A549 treated with dexamethasone at 1 μM for 4 hours (cell line): ENCODE measurements around the gene CCDC78. TPM values are rescaled to one million over a fixed set of nuclear protein-coding genes. Genes with fewer than 3 reads are reported as not detected.

Experiments used
- total RNA-seq: library from RNA; stranded (reverse); fragments of 200-300 nt; extraction: Qiagen RNA extraction; gene quantifications from 5 replicates; pipeline ENCODE4 v1.2.3, GENCODE V29; 2022

The CCDC78 gene
- total RNA-seq: 2.9 to 6.2 TPM (median 4.9 TPM) in 5 replicates

GRCh38 chr16:726438-727290 lies at the start of gene CCDC78, which contains the start of gene HAGHL:
Gene CCDC78, minus strand, starts transcription at chr16:726443. Its CDS starts 76 bp downstream, at chr16:726367.
Gene HAGHL, plus strand, starts transcription at chr16:727106. Its CDS starts 404 bp downstream, at chr16:727510.

GRCh38 chr16:760545-761343 lies 34.5 kb upstream of the CCDC78 start, which contains the start of gene MSLN:
Gene MSLN, plus strand, starts transcription at chr16:760734. Its CDS starts 1,947 bp downstream, at chr16:762681.

GRCh38 chr16:740764-741505 lies 14.7 kb upstream of the CCDC78 start, which contains the start of gene CIAO3:
Gene CIAO3, minus strand, starts transcription at chr16:740997. Its CDS starts 12 bp downstream, at chr16:740985.

GRCh38 chr16:720990-721764 lies 5.1 kb downstream of the CCDC78 start, which contains the start of gene ANTKMT:
Gene ANTKMT, plus strand, starts transcription at chr16:721146. Its CDS starts 129 bp downstream, at chr16:721275.

GRCh38 chr16:714558-715476 lies 11.4 kb downstream of the CCDC78 start, which contains the start of gene METRN:
Gene METRN, plus strand, starts transcription at chr16:715118. Its CDS starts 172 bp downstream, at chr16:715290.

GRCh38 chr16:705431-706188 lies 20.6 kb downstream of the CCDC78 start, which contains the start of gene FBXL16:
Gene FBXL16, minus strand, starts transcription at chr16:705801. Its CDS starts 8,396 bp downstream, at chr16:697405.

GRCh38 chr16:684071-684794 lies 42.0 kb downstream of the CCDC78 start, which contains the start of gene JMJD8:
Gene JMJD8, minus strand, starts transcription at chr16:684334. Its CDS starts 15 bp downstream, at chr16:684319.

GRCh38 chr16:679814-680624 lies 46.2 kb downstream of the CCDC78 start, which contains the start of gene STUB1:
Gene STUB1, plus strand, starts transcription at chr16:680410. Its CDS starts 116 bp downstream, at chr16:680526.

GRCh38 chr16:674968-675883 lies 51.0 kb downstream of the CCDC78 start, which contains the start of gene RHBDL1:
Gene RHBDL1, plus strand, starts transcription at chr16:675671. Its CDS starts 120 bp downstream, at chr16:675791.

Other genes with a start within 250 kb of the CCDC78 start
- gene CAPN15, start 198.7 kb downstream of the CCDC78 start, total RNA-seq: 34.5 to 76.4 TPM (median 71.6 TPM) in 5 replicates
- 0.11 to 0.19 TPM (median 0.15 TPM) in 5 replicates for gene PRR35, start 166.0 kb downstream of the CCDC78 start, total RNA-seq
- 0.14 to 0.26 TPM (median 0.21 TPM) in 5 replicates for gene NHLRC4, start 159.4 kb downstream of the CCDC78 start, total RNA-seq
- gene PIGQ, start 156.5 kb downstream of the CCDC78 start, total RNA-seq: 24.2 to 41.4 TPM (median 35.5 TPM) in 5 replicates
- gene RAB40C, start 136.4 kb downstream of the CCDC78 start, total RNA-seq: 10.2 to 18.4 TPM (median 18.1 TPM) in 5 replicates
- gene WFIKKN1, start 95.5 kb downstream of the CCDC78 start, total RNA-seq: 0.07 to 0.25 TPM (median 0.18 TPM) in 5 replicates
- gene METTL26, start 90.1 kb downstream of the CCDC78 start, total RNA-seq: 83.7 to 131 TPM (median 124 TPM) in 5 replicates
- gene MCRIP2, start 84.6 kb downstream of the CCDC78 start, total RNA-seq: 16.4 to 33.0 TPM (median 29.6 TPM) in 5 replicates
- gene WDR90, start 77.1 kb downstream of the CCDC78 start, total RNA-seq: 11.8 to 23.4 TPM (median 22.3 TPM) in 5 replicates
- gene RHOT2, start 58.3 kb downstream of the CCDC78 start, total RNA-seq: 48.3 to 98.6 TPM (median 83.1 TPM) in 5 replicates
- gene RHBDL1, start 50.8 kb downstream of the CCDC78 start, total RNA-seq: 0.26 to 1.6 TPM (median 1.2 TPM) in 5 replicates
- 84.0 to 122 TPM (median 114 TPM) in 5 replicates for gene STUB1, start 46.0 kb downstream of the CCDC78 start, total RNA-seq
- gene JMJD8, start 42.1 kb downstream of the CCDC78 start, total RNA-seq: 63.2 to 85.2 TPM (median 82.5 TPM) in 5 replicates
- 3.7 to 6.8 TPM (median 5.6 TPM) in 5 replicates for gene WDR24, start 36.0 kb downstream of the CCDC78 start, total RNA-seq
- 8.5 to 16.2 TPM (median 15.7 TPM) in 5 replicates for gene FBXL16, start 20.6 kb downstream of the CCDC78 start, total RNA-seq
- gene METRN, start 11.3 kb downstream of the CCDC78 start, total RNA-seq: 88.0 to 175 TPM (median 171 TPM) in 5 replicates
- gene ANTKMT, start 5.3 kb downstream of the CCDC78 start, total RNA-seq: 31.1 to 53.1 TPM (median 45.4 TPM) in 5 replicates
- gene HAGHL, start 663 bp upstream of the CCDC78 start, total RNA-seq: 15.8 to 17.8 TPM (median 16.5 TPM) in 5 replicates
- gene CIAO3, start 14.6 kb upstream of the CCDC78 start, total RNA-seq: 21.1 to 29.7 TPM (median 29.0 TPM) in 5 replicates
- 2.2 to 4.3 TPM (median 2.8 TPM) in 5 replicates for gene MSLN, start 34.3 kb upstream of the CCDC78 start, total RNA-seq
- gene RPUSD1, start 61.9 kb upstream of the CCDC78 start, total RNA-seq: 32.4 to 56.2 TPM (median 53.1 TPM) in 5 replicates
- 12.2 to 27.2 TPM (median 21.9 TPM) in 5 replicates for gene CHTF18, start 62.2 kb upstream of the CCDC78 start, total RNA-seq
- not detected in 5 replicates for gene GNG13, start 74.3 kb upstream of the CCDC78 start, total RNA-seq
- gene LMF1, start 244.5 kb upstream of the CCDC78 start, total RNA-seq: 7.9 to 11.2 TPM (median 9.2 TPM) in 5 replicates